NCI-H1092 treated with DMSO at 0.1 percent for 48 hours (cell line): ENCODE results near the gene BICDL2.
"Not testable (repeated sequence)": the region's sequence is repeated elsewhere in the genome, so short reads cannot be mapped to it uniquely, and the experiment has no call there.

Experiments
- DNase-seq: peaks from one replicate; lab custom pipeline; 2025; lab: John Stamatoyannopoulos, UW

Gene BICDL2

DNA sequence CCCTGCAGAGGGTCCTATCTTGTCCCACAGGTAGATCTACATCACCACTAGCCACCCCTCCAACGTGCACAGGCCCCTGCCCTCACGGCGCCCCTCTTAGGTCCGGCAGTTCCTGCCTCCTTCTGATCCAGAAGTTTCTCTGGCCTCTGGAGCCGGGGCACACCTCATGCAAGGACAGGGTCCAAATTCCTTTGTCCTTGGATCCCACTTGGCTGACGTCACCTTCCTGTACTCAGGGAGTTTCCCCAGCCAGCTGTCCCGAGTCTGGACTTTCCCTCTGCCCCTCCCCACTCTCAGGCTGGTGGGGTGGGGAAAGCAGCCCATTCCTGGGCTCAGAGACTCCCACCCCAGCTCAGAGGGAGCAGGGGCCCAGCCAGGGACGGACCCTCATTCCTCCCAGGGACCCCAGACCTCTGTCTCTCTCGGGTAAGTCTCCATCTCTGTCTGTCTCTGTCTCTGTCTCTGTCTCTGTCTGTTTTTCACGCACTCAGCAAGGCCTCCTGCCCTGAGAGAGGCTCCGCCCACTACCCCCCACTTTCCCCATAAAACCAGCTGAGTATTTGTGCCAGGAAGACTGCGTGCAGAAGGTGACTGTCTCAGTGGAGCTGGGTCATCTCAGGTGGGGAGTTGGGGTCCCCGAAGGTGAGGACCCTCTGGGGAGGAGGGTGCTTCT lies 28.5 kb upstream of the BICDL2 start, which contains the start of gene IL32:
IL32 (plus strand) TSS at position 572 of the 673 bp plus-strand sequence. CDS start 172 bp downstream, outside the sequence.
- no peak for DNase-seq

DNA sequence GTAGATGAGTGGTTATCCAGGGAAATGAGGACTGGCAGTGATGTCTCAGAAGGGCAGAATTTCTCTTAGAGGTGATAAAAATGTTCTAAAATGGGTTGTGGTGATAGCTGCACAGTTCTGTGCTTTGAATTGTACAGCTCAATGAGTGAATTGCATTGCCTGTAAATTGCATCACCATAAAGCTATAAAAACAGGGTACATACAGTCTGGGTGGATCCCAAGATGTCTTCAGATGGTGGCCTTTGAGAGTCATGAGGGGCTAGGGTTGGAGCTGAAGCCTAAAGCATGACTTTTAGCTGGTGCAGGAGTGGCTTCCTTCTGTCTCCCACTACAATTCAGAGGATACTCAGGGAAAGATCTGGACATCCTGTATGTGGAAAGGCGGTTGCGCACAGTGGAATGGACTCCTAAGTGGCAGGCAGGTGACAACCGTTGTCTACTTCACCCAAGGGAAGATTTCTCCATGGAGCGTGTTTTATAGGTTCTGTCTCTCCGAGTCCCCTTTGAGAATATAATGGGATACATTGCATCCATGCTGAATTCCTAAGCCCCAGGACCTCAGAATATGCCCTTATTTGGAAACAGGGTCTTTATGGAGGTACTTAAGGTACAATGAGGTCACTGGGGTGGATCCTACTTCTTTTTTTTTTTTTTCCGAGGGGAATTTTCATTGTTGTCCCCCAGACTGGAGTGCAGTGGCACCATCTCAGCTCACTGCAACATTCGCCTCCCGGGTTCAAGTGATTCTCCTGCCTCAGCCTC lies 27.1 kb upstream of the BICDL2 start:
- no peak for DNase-seq

DNA sequence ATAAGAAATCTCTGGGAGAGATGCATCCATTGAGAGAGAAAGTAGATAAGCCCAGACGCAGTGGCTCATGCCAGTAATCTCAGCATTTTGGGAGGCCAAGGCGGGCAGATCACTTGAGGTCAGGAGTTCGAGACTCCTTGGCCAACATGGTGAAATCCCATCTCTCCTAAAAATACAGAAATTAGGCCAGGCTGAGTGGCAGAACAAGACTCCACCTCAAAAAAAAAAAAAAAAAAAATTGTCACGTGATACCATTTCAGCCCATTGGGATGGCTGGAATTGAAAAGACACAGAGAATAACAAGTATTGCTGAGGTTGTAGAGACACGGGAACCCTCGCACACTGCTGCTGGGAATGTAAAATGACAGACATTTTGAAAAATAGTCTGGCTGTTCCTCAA lies 25.8 kb upstream of the BICDL2 start:
- DNase-seq: no peak

DNA sequence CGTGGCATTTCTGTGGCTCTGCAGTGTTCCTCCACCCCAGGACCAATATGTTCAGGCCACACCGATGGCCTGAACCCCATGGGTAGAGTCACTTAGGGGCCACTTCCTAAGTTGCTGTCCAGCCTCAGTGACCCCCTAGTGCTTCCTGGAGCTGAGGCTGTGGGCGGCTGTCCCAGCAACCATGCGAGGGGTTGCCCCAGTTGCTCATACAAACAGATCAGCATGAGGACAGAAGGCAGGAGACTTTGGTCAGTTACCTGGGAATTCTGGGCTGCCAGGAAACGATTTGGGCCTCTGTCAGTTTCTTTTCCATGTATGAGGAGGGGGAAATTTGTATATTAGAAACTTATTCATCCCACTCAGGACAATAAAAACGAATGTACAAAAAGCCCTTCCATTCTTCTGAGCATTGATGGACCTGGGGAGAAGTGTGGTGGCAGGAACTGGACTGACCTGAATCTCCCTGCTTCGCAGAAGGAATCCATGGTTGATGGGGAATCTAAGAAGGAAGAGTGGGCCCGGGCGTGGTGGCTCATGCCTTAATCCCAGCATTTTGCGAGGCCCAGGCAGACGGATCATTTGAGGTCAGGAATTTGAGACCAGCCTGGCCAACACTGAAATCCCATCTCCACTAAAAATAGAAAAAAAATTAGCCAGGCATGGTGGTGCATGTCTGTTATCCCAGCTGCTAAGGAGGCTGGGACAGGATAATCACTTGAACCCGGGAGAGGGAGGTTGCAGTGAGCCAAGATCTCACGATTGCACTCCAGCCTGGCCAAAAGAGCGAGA lies 23.8 kb upstream of the BICDL2 start:
- DNase-seq: no peak

DNA sequence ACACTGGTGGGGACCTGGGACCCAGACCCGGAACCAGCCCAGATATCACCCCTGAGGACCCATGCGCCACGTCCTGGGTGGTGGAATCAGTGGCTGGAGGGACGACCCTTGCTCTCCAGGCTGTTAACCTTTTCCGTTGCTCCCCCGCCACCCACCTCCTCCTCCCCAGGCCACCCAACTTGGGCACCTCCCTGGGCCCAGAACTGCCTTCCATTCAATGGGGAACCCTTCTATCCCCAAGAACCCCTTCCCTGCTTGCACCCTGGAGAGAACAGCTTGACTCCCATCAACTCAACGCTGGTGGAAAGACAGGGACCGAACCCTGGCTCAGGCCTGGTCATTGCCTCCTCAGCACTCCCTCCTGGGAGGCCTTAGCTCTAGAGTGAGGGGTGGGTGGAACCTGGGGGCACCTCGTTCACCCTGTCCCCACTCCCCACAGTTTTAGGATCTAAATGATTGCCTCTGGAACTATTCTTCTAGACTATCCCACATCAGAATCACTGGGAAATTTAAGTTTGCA lies 23.0 kb upstream of the BICDL2 start:
- DNase-seq: no peak

DNA sequence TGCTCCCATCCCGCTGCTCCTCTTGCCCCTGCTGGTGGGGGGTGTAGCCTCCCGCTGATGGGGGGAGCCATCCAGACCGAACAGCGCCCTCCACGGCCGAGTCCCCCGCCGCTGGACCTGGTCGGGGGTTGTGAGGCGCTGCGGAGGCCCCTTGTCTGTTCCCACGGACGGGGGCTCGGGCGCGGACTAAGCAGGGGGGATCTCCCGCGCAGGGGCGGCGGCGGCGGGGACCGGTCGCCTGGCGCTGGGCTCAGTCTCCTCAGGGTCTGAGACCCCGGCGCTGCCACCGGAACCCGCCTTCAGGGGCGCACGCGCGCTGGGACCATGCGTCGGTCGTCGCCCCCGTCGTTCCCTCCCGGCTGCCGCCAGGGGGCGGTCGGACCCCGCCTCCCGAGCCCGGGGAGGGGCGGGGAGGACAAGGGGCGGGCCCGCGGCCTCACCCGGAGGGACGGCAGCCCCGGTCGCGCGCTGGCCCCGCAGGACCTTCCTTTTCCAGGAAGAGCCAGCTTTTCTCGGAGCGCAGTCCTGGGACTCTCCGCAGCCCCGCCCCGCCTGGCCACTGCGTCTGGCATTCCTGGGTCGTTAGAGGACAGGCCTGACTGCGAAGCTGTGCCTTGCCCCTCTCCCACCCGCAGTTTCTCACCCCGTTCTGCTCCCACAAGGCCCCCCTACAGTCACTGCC lies 22.4 kb upstream of the BICDL2 start:
- peak; percentile 73 for DNase-seq

DNA sequence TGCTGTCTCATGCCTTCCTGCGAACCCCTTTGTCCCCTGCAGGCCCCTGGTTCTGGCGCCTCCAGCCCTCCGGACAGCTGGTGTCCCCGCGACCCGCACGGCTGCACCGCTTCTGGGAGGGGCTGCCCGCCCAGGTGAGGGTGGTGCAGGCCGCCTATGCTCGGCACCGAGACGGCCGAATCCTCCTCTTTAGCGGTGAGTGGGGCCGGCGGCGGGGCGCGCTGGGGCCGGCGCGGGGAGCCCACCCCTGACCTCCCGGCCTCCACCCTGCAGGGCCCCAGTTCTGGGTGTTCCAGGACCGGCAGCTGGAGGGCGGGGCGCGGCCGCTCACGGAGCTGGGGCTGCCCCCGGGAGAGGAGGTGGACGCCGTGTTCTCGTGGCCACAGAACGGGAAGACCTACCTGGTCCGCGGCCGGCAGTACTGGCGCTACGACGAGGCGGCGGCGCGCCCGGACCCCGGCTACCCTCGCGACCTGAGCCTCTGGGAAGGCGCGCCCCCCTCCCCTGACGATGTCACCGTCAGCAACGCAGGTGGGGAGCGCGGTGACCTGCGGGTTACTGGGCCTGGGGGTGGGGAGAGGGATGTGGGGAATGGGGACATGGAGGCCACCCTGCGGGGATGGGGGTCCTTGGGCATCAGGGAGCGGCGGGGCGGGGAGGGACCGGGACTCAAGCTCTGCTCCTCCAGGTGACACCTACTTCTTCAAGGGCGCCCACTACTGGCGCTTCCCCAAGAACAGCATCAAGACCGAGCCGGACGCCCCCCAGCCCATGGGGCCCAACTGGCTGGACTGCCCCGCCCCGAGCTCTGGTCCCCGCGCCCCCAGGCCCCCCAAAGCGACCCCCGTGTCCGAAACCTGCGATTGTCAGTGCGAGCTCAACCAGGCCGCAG lies 21.6 kb upstream of the BICDL2 start:
- DNase-seq: peak; percentile 20

DNA sequence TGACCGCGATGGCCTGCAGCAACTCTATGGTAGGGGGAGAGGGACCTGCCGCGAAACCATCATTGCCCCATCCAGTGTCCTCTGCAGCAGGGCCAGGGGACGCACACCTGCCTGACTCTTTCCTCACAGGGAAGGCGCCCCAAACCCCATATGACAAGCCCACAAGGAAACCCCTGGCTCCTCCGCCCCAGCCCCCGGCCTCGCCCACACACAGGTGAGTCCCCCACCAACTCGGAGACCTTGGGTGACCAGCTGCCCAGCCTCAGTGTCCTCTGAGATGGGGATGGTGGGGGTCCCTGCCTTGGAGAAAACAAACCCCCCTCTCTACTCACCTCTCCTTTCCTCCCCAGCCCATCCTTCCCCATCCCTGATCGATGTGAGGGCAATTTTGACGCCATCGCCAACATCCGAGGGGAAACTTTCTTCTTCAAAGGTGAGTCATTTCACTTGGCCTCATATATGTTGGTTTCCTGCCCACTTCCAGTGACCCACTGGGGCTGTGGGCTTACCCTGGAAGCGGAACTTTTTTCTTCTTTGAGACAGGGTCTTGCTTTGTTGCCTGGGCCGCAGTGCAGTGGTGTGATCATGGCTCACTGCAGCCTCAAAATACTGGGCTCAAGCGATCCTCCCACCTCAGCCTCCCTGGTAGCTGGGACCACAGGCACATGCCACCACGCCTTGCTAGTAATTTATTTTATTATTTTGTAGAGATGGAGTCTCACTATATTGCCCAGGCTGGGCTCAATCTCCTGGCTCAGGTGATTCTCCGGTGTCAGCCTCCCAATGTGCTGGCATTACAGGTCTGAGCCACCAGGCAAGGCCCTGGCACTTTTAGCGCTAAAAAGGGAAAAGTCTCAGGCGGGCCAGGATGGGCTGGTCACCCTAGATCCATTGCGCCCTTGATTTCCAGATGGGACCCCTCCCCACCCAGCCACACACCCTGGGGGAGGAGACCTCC lies 20.7 kb upstream of the BICDL2 start:
- no peak for DNase-seq

DNA sequence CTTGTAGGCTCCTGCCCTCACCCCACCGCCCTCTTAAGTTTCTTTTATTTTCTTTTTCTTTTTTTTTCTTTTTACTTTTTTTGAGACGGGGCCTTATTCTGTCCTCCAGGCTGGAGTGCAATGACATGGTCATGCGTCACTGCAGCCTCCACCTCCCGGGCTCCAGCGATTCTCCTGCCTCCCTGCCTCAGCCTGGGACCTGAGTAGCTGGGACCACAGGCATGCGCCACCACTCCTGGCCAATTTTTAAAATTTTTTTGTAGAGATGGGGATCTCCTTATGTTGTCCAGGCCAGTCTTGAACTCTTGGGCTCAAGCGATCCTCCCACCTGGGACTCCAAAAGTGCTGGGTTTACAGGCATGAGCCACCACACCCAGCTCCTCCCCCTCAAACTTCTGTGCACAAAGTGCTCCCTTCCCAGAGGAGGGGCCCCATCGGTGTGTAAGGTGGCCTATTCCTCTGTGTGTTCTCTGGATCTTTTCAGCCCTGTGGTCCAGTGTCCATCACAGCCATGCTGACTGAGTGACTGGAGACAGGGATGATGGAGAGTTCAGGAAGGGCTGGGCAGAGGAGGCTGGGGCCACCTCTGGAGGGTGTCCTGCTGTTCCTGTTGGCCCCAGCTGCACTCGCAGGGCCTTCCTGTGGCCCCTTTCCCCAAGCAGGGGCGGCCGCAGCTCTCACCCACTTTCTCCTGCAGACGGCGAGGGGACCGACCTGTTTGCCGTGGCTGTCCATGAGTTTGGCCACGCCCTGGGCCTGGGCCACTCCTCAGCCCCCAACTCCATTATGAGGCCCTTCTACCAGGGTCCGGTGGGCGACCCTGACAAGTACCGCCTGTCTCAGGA lies 19.8 kb upstream of the BICDL2 start:
- DNase-seq: no peak

DNA sequence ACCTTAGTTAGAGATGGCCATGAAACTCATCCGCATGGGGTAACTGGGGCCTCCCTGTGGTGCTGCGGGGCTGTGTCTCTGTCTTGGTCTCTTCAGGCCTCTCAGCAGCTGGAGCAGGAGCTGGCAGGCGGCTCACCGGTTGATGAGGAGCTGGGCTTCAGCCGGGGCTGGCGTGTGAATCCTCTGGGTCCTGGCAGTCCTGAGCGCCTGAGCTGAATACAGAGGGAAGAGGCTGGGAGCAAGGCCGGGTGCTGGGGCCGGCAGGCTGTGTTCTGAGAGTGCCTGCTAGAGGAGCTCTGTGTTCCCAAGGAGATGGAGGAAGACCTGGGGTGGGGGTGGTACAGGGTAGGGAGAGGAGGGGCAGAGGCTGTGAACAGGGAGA lies 19.0 kb upstream of the BICDL2 start:
- not testable (repeated sequence) for DNase-seq

DNA sequence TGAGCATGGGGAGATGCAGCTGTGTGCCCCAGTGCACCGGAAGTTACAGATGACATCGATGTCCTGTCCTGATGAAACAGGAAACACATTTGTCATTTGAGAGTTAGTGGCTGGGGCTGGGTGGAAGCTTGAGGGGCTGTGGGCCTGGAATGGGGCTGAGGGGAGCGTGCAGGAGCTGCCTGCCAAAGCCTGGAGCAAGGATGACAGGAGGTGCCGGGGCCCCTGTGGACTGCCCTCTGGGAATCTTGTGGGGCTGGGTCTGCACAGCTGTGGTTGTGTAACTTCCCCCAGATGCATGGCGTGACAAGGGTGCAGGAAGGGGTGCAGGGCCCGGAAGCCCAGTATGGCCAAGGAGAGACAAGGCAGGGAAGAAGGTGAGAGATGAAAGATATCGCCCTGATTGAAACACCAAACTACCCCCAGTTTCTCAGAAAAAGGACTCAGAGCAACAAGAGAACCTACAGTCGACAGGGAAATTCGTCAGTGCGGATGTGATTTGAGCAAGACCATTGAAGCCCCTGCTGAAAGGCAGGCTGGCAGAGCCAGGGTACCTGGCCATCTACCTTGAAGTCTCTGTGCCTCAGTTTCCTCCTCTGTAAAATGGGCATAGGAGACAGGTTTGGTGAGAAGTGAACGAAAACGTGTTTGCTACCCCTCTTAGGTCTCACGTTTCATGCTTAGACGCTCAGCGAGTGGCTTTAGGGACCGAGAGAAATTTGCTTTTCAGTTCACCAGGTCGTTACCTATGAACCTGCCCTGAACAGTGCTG lies 18.4 kb upstream of the BICDL2 start:
- no peak for DNase-seq

DNA sequence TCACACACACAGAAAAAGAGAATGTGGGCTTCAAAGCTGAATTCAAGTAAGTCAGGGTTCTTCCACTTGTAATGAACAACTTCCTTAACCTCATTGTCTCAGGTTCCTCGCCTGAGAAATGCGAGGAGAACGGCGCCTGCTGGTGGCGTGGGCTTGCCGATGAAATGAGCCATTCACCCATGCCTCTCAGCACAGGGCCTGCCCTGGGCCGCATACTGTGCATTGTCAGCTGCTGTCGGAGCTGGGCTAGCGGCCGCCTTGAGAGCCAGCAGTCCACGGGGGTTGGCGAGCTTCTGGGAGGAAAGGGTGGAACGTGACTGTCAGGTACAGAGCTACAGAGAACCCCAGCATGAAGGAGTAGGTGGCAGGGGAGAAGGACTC lies 16.6 kb upstream of the BICDL2 start:
- DNase-seq: not testable (repeated sequence)

DNA sequence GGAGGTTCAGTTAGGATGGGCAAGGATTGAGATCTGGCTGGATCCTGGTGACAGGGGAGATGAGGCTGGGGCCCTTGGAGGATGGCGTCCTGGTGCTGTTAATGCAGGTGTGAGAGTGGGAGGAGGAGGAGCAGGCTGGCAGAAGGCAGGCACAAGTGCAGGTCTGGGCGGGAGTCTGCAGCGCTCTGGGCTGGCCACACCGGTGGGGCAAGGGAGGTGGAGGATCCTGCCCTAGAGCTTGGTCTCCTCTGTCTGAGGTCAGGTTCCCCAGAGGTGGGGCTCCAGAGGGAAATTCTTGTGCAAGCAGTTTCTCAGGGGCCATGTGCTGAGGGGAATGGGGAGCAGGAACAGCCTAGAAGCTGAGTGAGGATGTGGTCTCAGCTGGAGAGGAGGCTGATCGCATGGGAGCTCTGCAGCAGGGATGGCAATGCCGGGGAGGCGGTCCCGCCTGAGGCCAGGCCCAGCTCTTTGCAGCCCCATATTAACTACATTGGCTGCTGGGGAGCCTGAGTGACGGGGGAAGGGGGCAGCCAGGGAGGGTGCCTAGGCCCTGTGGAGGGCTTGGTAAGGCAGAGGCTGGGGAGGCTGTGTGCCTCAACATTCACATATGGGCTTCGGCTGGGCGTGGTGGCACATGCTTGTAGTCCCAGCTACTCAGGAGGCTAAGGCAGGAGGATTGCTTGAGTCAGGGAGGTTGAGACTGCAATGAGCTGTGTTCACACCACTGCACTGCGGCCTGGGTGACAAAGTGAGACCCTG lies 16.0 kb upstream of the BICDL2 start:
- DNase-seq: not testable (repeated sequence)

DNA sequence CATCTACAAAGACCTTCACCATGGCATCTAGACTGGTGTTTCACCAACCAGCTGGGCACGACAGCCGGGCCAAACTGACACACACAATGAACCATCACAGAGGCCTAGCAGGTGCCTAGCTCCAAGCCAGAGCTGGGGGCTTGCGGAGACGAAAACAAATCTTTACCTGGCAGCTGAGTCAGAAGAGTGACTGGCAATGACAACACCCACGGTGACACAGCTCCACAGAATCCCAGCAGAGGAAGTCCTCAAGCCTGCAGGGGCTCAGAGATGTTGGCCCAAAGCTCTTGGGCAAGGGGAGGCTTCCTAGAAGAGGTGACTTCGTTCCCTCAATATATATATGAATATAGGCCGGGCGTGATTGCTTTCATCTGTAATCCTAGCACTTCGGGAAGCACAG lies 14.8 kb upstream of the BICDL2 start:
- DNase-seq: no peak

DNA sequence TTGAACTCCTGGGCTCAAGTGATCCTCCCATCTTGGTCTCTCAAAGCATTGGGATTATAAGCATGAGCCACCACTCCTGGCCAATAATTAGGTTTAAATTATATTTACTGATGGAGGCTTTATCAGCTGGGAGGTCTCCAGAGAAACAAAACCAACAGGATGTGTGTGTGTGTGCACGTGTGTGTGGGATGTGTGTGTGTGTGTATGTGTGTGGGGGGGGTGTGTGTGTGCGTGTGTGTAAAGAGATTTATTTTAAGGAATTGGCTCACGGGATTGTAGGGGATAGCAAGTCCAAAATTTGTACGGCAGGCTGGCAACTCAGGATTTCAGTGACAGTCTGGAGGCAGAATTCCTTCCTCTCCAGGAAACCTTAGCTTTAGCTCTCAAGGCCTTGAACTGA lies 14.3 kb upstream of the BICDL2 start:
- no peak for DNase-seq

DNA sequence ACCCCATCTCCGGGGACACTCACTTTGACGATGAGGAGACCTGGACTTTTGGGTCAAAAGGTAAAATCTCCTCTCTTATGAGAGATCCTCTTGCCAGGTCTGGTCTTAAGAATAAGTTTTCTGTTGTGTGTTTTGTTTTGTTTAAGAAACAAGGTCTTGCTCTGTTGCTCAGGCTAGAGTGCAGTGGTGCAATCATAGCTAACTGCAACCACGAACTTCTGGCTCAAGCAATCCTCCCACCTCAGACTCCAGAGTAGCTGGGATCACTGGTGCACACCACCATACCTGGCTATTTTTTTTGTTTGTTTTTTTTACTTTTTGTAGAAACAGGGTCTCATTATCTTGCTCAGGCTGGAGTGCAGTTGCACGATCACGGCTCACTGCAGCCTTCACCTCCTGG lies 13.7 kb upstream of the BICDL2 start:
- no peak for DNase-seq

DNA sequence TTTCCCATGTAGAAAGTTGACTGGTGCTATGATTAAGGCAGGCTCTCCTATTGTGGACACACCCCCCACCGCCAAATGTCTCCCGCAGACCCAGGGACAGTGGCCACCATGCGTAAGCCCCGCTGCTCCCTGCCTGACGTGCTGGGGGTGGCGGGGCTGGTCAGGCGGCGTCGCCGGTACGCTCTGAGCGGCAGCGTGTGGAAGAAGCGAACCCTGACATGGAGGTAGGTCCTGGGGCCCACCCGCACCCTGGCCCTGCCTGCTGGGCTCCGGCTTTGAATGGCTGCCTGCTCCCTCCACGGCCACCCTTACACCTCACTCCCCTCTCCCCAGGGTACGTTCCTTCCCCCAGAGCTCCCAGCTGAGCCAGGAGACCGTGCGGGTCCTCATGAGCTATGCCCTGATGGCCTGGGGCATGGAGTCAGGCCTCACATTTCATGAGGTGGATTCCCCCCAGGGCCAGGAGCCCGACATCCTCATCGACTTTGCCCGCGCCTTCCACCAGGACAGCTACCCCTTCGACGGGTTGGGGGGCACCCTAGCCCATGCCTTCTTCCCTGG lies 13.3 kb upstream of the BICDL2 start:
- no peak for DNase-seq
